ENCODE data around the gene RNF167. TPM values are rescaled to one million over a fixed set of nuclear protein-coding genes. Genes with fewer than 3 reads are reported as not detected.

RNF167 gene
- total and polyA plus RNA-seq, 2 of the 13 experiments (the other 11 are each of a cell fraction or from before 2014, with no cell fraction given), result 44.1 to 45.4 TPM

DNA sequence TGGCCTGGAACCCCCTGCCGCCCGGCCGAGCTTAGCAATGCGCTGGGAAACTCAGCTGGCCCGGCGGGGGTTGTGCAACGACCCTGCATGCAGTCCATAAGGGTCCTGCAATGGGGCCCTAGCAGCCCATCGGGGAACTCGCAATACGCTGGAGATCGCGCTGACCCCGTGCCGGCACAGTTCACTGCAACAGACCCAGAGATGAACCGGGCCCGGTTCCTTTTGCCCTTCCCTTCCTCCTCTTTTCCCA lies 597 bp upstream of the RNF167 start (continued):
- TF ChIP-seq MBNL3 (CRISPR knock-in tag; conservative IDR thresholded peaks at IDR 0.05), result no peak
- TF ChIP-seq, protein P1, sequence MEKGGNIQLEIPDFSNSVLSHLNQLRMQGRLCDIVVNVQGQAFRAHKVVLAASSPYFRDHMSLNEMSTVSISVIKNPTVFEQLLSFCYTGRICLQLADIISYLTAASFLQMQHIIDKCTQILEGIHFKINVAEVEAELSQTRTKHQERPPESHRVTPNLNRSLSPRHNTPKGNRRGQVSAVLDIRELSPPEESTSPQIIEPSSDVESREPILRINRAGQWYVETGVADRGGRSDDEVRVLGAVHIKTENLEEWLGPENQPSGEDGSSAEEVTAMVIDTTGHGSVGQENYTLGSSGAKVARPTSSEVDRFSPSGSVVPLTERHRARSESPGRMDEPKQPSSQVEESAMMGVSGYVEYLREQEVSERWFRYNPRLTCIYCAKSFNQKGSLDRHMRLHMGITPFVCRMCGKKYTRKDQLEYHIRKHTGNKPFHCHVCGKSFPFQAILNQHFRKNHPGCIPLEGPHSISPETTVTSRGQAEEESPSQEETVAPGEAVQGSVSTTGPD (CRISPR knock-in tag; IDR thresholded peaks at IDR 0.05), result 0 out of 2 replicates have a peak, but pooled peaks have one; percentile 17
- no peak for TF ChIP-seq ZNF510 (CRISPR knock-in tag; IDR thresholded peaks at IDR 0.05; ENCODE audit: low read depth)
- no peak for TF ChIP-seq FOXO1 (CRISPR knock-in tag; IDR thresholded peaks at IDR 0.05)
- TF ChIP-seq MEIS1 (CRISPR knock-in tag; IDR thresholded peaks at IDR 0.05; ENCODE audit: borderline replicate concordance), result no peak
- TF ChIP-seq TFDP2 (CRISPR knock-in tag; IDR thresholded peaks at IDR 0.05), result no peak
- TF ChIP-seq ZFP62 (CRISPR knock-in tag; IDR thresholded peaks at IDR 0.05), result no peak
- no peak for TF ChIP-seq SIN3B (IDR thresholded peaks at IDR 0.05; ENCODE audit: low read length)
- TF ChIP-seq MIER3 (CRISPR knock-in tag; IDR thresholded peaks at IDR 0.05; ENCODE audit: borderline replicate concordance), result no peak
- TF ChIP-seq ZFP91 (CRISPR knock-in tag; IDR thresholded peaks at IDR 0.05; ENCODE audit: borderline replicate concordance), result no peak
- TF ChIP-seq ZNF670 (CRISPR knock-in tag; IDR thresholded peaks at IDR 0.05; ENCODE audit: borderline replicate concordance), result 0 out of 2 replicates have a peak, but pooled peaks have one; percentile 43
- TF ChIP-seq UBTF (CRISPR knock-in tag; IDR thresholded peaks at IDR 0.05), result no peak
- TF ChIP-seq ZEB1 (IDR thresholded peaks at IDR 0.05; ENCODE audit: insufficient replicate concordance, low read depth), result peak; percentile 48
- no peak for TF ChIP-seq ZNF776 (CRISPR knock-in tag; IDR thresholded peaks at IDR 0.05)
- peak; percentile 36; the same call in 1 of the 2 replicates for TF ChIP-seq ISL2 (CRISPR knock-in tag; IDR thresholded peaks at IDR 0.05)
- TF ChIP-seq, protein P2, sequence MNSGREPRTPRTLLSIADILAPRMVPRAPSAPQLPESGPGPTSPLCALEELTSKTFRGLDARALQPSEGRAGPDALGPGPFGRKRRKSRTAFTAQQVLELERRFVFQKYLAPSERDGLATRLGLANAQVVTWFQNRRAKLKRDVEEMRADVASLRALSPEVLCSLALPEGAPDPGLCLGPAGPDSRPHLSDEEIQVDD (CRISPR knock-in tag; IDR thresholded peaks at IDR 0.05; ENCODE audit: borderline replicate concordance), result no peak
- peak; percentile 24 for TF ChIP-seq RBM39 (IDR thresholded peaks at IDR 0.05; ENCODE audit: low read depth, low read length, poor library complexity, severe bottlenecking)
- 0 out of 2 replicates have a peak, but pooled peaks have one; percentile 75 for TF ChIP-seq TP53 (CRISPR knock-in tag; conservative IDR thresholded peaks at IDR 0.05)
- TF ChIP-seq ZNF746 (CRISPR knock-in tag; IDR thresholded peaks at IDR 0.05), result 0 out of 2 replicates have a peak, but pooled peaks have one; percentile 0
- no peak; the same call in 1 of the 2 replicates for TF ChIP-seq ZNF614 (CRISPR knock-in tag; IDR thresholded peaks at IDR 0.05; ENCODE audit: borderline replicate concordance)
- TF ChIP-seq CEBPB (IDR thresholded peaks at IDR 0.05; ENCODE audit: borderline replicate concordance, low read depth, low read length), result peak; percentile 68; the same call in 1 of the 2 replicates
- TF ChIP-seq, protein P3, sequence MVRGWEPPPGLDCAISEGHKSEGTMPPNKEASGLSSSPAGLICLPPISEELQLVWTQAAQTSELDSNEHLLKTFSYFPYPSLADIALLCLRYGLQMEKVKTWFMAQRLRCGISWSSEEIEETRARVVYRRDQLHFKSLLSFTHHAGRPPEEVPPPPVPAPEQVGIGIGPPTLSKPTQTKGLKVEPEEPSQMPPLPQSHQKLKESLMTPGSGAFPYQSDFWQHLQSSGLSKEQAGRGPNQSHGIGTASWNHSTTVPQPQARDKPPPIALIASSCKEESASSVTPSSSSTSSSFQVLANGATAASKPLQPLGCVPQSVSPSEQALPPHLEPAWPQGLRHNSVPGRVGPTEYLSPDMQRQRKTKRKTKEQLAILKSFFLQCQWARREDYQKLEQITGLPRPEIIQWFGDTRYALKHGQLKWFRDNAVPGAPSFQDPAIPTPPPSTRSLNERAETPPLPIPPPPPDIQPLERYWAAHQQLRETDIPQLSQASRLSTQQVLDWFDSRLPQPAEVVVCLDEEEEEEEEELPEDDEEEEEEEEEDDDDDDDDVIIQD (CRISPR knock-in tag; IDR thresholded peaks at IDR 0.05; ENCODE audit: low read depth), result peak; percentile 15; the same call in 1 of the 2 replicates
- TF ChIP-seq GTF2F1 (IDR thresholded peaks at IDR 0.05; ENCODE audit: low read length), result no peak

Measured in HepG2 (cell line).